SJSA1 (cell line): ENCODE measurements around the gene NPAS3. TPM values are rescaled to one million over a fixed set of nuclear protein-coding genes. Genes with fewer than 3 reads are reported as not detected.

ENCODE experiments used
- DNase-seq, 2 experiments: peaks; one replicate each; pipeline ENCODE4 v3.0.0-alpha.2; 2015 to 2020; ENCODE audit warnings: low spot score in 2 of 2, low read depth in 1 of 2
- H3K27ac ChIP-seq: fragments of 250-450 bp; sonication (Bioruptor Pico); 2 replicates; pipeline ENCODE4 v1.5.1; 2020; ENCODE audit warnings: mild to moderate bottlenecking, moderate library complexity
- H3K27me3 ChIP-seq: fragments of 250-450 bp; sonication (Bioruptor Pico); replicated peaks from 2 replicates; pipeline ENCODE4 v1.5.1; 2020; ENCODE audit warnings: mild to moderate bottlenecking, moderate library complexity
- H3K36me3 ChIP-seq: fragments of 250-450 bp; sonication (Bioruptor Pico); 2 replicates; pipeline ENCODE4 v1.5.1; 2020; ENCODE audit warnings: mild to moderate bottlenecking
- H3K4me1 ChIP-seq: fragments of 250-450 bp; sonication (Bioruptor Pico); replicated peaks from 2 replicates; pipeline ENCODE4 v1.6.1; 2021; ENCODE audit warnings: mild to moderate bottlenecking
- H3K4me3 ChIP-seq: fragments of 250-450 bp; sonication (Bioruptor Pico); 2 replicates; pipeline ENCODE4 v1.5.1; 2020; ENCODE audit warnings: mild to moderate bottlenecking
- H3K9me3 ChIP-seq: fragments of 250-450 bp; sonication (Bioruptor Pico); replicated peaks from 2 replicates; pipeline ENCODE4 v1.5.1; 2020; ENCODE audit warnings: mild to moderate bottlenecking
- total RNA-seq: library from RNA; depleted of rRNA; stranded (reverse); fragments of >200 nt; shearing (Covaris generic); gene quantifications from 2 replicates; pipeline ENCODE4 v1.2.3, GENCODE V29; 2014

Gene NPAS3
- total RNA-seq, 1 experiment from 2014 or later = 0.26 TPM

GRCh38 chr14:32968972-32969544, 30.4 kb downstream of the NPAS3 start:
- no peak overlapping the region for H3K4me3 ChIP-seq
- H3K27me3 ChIP-seq = 0 out of 2 replicates have a peak, but pooled peaks cover 3% of the 10 kb centered on the region
- H3K9me3 ChIP-seq = no peaks in the 10 kb centered on the region
- H3K27ac ChIP-seq = no peak overlapping the region
- H3K4me1 ChIP-seq = no peaks in the 10 kb centered on the region
- DNase-seq = no peak
- no peaks in the 10 kb centered on the region for H3K36me3 ChIP-seq

GRCh38 chr14:32977913-32978312, 39.2 kb downstream of the NPAS3 start:
- no peaks in the 10 kb centered on the region for H3K27me3 ChIP-seq
- DNase-seq = no peak
- no peaks in the 10 kb centered on the region for H3K9me3 ChIP-seq
- no peak overlapping the region for H3K4me3 ChIP-seq
- no peaks in the 10 kb centered on the region for H3K36me3 ChIP-seq
- H3K4me1 ChIP-seq = no peaks in the 10 kb centered on the region
- H3K27ac ChIP-seq = no peak overlapping the region

GRCh38 chr14:32978691-32979255, 40.1 kb downstream of the NPAS3 start:
- DNase-seq = no peak
- H3K4me3 ChIP-seq = no peak overlapping the region
- H3K27me3 ChIP-seq = no peaks in the 10 kb centered on the region
- no peaks in the 10 kb centered on the region for H3K36me3 ChIP-seq
- H3K9me3 ChIP-seq = no peaks in the 10 kb centered on the region
- H3K4me1 ChIP-seq = no peaks in the 10 kb centered on the region
- no peak overlapping the region for H3K27ac ChIP-seq

- Histone ChIP-seq H3K36me3 (no peaks in the 10 kb centered on the region), H3K4me1 (no peaks in the 10 kb centered on the region), H3K27ac (no peak overlapping the region), H3K4me3 (no peak overlapping the region), H3K9me3 (no peaks in the 10 kb centered on the region), H3K27me3 (no peaks in the 10 kb centered on the region)
- no peak for DNase-seq
These were observed 41.7 kb downstream of the NPAS3 start for GRCh38 chr14:32980178-32980901.

- no peaks in the 10 kb centered on the region for H3K4me1 ChIP-seq
- no peak overlapping the region for H3K27ac ChIP-seq
- H3K36me3 ChIP-seq = no peaks in the 10 kb centered on the region
- H3K27me3 ChIP-seq = no peaks in the 10 kb centered on the region
- no peak overlapping the region for H3K4me3 ChIP-seq
- DNase-seq = no peak
- no peaks in the 10 kb centered on the region for H3K9me3 ChIP-seq
These were observed 42.3 kb downstream of the NPAS3 start for GRCh38 chr14:32980902-32981501.

- Histone ChIP-seq H3K4me3 (no peak overlapping the region), H3K4me1 (no peaks in the 10 kb centered on the region), H3K9me3 (no peaks in the 10 kb centered on the region), H3K27me3 (no peaks in the 10 kb centered on the region), H3K36me3 (no peaks in the 10 kb centered on the region), H3K27ac (no peak overlapping the region)
- DNase-seq = no peak
These were observed 45.7 kb downstream of the NPAS3 start for GRCh38 chr14:32984241-32984930.

GRCh38 chr14:32985866-32986265, 47.2 kb downstream of the NPAS3 start:
- H3K27ac ChIP-seq = no peak overlapping the region

GRCh38 chr14:32986791-32987540, 48.3 kb downstream of the NPAS3 start:
- Histone ChIP-seq H3K27me3 (no peaks in the 10 kb centered on the region), H3K4me1 (no peaks in the 10 kb centered on the region), H3K4me3 (no peak overlapping the region), H3K9me3 (no peaks in the 10 kb centered on the region), H3K27ac (no peak overlapping the region), H3K36me3 (no peaks in the 10 kb centered on the region)
- DNase-seq = no peak

More at GRCh38 chr14:32985866-32986265, 47.2 kb downstream of the NPAS3 start:
- no peak for DNase-seq
- H3K4me1 ChIP-seq = no peaks in the 10 kb centered on the region
- H3K4me3 ChIP-seq = no peak overlapping the region
- H3K27me3 ChIP-seq = no peaks in the 10 kb centered on the region
- no peaks in the 10 kb centered on the region for H3K36me3 ChIP-seq
- no peaks in the 10 kb centered on the region for H3K9me3 ChIP-seq

GRCh38 chr14:32991691-32992090, 53.0 kb downstream of the NPAS3 start:
- H3K27me3 ChIP-seq = no peaks in the 10 kb centered on the region
- H3K4me3 ChIP-seq = no peak overlapping the region
- no peaks in the 10 kb centered on the region for H3K36me3 ChIP-seq
- DNase-seq = no peak
- no peaks in the 10 kb centered on the region for H3K4me1 ChIP-seq
- H3K9me3 ChIP-seq = no peaks in the 10 kb centered on the region
- H3K27ac ChIP-seq = no peak overlapping the region

GRCh38 chr14:32993921-32994320, 55.2 kb downstream of the NPAS3 start:
- Histone ChIP-seq H3K27ac (no peak overlapping the region), H3K9me3 (no peaks in the 10 kb centered on the region), H3K36me3 (no peaks in the 10 kb centered on the region), H3K4me3 (no peak overlapping the region), H3K4me1 (no peaks in the 10 kb centered on the region), H3K27me3 (no peaks in the 10 kb centered on the region)
- no peak for DNase-seq

GRCh38 chr14:32996343-32996742, 57.7 kb downstream of the NPAS3 start:
- Histone ChIP-seq H3K4me3 (no peak overlapping the region), H3K27ac (no peak overlapping the region), H3K36me3 (no peaks in the 10 kb centered on the region), H3K4me1 (no peaks in the 10 kb centered on the region), H3K9me3 (no peaks in the 10 kb centered on the region), H3K27me3 (no peaks in the 10 kb centered on the region)
- DNase-seq = no peak

- Histone ChIP-seq H3K4me1 (no peaks in the 10 kb centered on the region), H3K36me3 (no peaks in the 10 kb centered on the region), H3K4me3 (no peak overlapping the region), H3K9me3 (no peaks in the 10 kb centered on the region), H3K27me3 (no peaks in the 10 kb centered on the region), H3K27ac (no peak overlapping the region)
- no peak for DNase-seq
These were observed 59.8 kb downstream of the NPAS3 start for GRCh38 chr14:32998433-32998832.

- H3K27me3 ChIP-seq = no peaks in the 10 kb centered on the region
- H3K9me3 ChIP-seq = no peaks in the 10 kb centered on the region
- no peak for DNase-seq
- H3K4me3 ChIP-seq = no peak overlapping the region
- H3K36me3 ChIP-seq = no peaks in the 10 kb centered on the region
- no peaks in the 10 kb centered on the region for H3K4me1 ChIP-seq
- no peak overlapping the region for H3K27ac ChIP-seq
These were observed 71.0 kb downstream of the NPAS3 start for GRCh38 chr14:33009673-33010072.
